Measurements from ENCODE around the gene ATP6V0A1. TPM values are rescaled to one million over a fixed set of nuclear protein-coding genes. Genes with fewer than 3 reads are reported as not detected.
A peak's percentile ranks its signal among the peaks of the same experiment; 100 is the strongest.
"Not testable (repeated sequence)": the region's sequence is repeated elsewhere in the genome, so short reads cannot be mapped to it uniquely, and the experiment has no call there.

ATP6V0A1 gene
- total RNA-seq, 1 donor from 2014 or later, result 16.9 TPM

DNA sequence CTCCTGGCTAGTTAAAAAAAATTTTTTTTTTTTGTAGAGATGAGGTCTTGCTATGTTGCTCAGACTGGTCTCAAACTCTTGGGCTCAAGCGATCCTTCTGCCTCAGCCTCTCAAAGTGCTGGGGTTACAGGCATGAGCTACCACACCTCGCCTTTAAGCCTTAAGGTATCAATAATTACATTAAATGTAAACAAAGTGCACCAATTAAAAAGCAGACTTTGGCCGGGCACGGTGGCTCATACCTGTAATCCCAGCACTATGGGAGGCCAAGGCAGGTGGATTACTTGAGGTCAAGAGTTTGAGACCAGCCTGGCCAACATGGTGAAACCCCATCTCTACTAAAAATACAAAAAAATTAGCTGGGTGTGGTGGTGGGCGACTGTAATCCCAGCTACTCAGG lies 7.4 kb upstream of the ATP6V0A1 start:
- H3K4me1 Mint-ChIP-seq; intact Hi-C loops (cut with micrococcal nuclease); DNase-seq; H3K4me3 Mint-ChIP-seq; H3K36me3 Mint-ChIP-seq (ENCODE audit: low read depth); H3K9me3 Mint-ChIP-seq; H3K27ac Mint-ChIP-seq: not testable (repeated sequence)
- peaks cover 28% of the 10 kb centered on the region for H3K27me3 Mint-ChIP-seq

DNA sequence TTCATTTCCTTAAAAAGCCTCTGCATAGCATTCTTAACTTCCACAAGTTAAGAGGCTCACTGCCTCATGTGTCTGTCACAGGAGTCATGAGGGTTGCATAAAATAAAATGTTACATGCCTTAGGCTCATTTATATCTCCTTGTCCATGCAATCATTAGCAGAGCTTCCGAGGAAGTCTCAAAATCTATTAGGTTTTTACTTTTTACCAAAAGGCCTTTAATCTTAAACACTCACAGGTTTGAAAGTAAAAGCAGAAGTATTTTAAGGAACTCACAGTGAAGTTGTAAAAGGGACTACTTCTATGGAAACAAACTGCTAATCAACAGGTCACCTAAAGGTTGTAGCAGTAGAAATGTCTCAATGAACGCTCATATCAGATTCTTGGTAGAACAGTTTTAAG lies 5.2 kb upstream of the ATP6V0A1 start:
- Mint-ChIP-seq H3K27ac (no peak overlapping the region), H3K9me3 (no peaks in the 10 kb centered on the region)
- intact Hi-C loops (cut with micrococcal nuclease), result no loop called here

DNA sequence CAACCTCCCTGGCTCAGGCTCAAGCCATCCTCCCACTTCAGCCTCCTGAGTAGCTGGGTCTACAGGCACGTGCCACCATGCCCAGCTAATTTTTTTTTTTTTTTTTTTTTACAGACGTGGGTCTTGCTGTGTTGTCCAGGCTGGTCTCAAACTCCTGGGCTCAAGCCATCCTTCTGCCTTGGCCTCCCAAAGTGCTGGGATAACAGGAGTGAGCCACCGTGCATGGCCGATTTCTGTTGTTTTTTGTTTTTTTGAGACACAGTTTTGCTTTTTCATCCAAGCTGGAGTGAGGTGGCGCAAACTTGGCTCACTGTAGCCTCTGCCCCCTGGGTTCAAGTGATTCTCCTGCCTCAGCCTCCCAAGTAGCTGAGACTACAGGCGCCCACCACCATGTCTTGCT lies 3.7 kb upstream of the ATP6V0A1 start:
- not testable (repeated sequence) for H3K9me3 Mint-ChIP-seq

More for the DNA sequence above, 5.2 kb upstream of the ATP6V0A1 start:
- Mint-ChIP-seq H3K27me3 (peaks cover 33% of the 10 kb centered on the region), H3K4me3 (no peak overlapping the region), H3K36me3 (ENCODE audit: low read depth) (no peaks in the 10 kb centered on the region), H3K4me1 (peaks cover 16% of the 10 kb centered on the region)
- no peak for DNase-seq

DNA sequence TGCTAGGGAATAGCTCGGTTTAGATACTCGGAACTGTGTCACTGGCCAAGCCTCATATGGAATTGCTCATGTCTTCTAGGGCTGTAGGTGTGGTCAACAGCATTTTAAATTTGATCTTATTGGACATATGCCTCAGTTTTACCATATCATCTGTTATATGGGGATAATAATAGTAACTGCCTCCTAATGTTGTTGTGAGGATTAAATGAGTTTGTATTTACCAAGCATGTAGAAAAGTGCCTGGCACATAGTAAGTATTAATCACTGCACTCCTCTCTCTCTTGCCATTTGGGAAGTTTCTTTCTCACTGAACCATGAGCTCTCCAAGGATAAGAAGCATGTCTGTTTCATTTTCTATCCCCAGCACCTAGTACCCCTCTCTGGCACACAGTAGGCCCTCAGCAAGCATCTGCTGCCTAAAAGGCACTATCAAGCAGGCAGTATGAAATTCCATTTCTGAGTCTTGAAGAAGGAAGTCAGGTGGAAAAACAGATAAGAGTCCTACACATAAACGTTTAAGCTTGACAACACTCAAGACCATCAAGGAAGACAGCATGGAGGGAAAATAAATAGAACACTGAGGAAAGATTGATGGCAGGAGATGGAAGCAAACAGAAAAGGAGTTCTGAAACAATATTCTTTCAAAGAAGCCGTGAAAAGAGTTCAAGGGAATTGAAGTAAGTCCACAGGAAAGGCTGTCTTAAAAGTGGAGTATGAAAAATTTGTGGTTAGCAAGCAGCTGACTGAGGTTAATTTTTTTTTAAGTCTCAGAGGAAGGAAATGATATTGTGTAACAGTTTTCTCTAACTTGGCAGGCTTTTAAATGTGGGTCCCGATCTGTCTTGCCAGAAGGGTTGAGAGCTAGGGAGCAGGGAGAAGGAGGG lies 2.2 kb upstream of the ATP6V0A1 start:
- no peaks in the 10 kb centered on the region for H3K9me3 Mint-ChIP-seq
- peak; percentile 79 for DNase-seq

More for the DNA sequence above, 3.7 kb upstream of the ATP6V0A1 start:
- intact Hi-C loops (cut with micrococcal nuclease), result loop anchor here (5.0 kb wide), 2 partner anchors 33 to 113 kb away; partner anchors contain the start of gene CAVIN1
- not testable (repeated sequence) for H3K27ac Mint-ChIP-seq; DNase-seq; H3K4me3 Mint-ChIP-seq; H3K36me3 Mint-ChIP-seq (ENCODE audit: low read depth)
- Mint-ChIP-seq H3K27me3 (peaks cover 31% of the 10 kb centered on the region), H3K4me1 (peaks cover 29% of the 10 kb centered on the region)

DNA sequence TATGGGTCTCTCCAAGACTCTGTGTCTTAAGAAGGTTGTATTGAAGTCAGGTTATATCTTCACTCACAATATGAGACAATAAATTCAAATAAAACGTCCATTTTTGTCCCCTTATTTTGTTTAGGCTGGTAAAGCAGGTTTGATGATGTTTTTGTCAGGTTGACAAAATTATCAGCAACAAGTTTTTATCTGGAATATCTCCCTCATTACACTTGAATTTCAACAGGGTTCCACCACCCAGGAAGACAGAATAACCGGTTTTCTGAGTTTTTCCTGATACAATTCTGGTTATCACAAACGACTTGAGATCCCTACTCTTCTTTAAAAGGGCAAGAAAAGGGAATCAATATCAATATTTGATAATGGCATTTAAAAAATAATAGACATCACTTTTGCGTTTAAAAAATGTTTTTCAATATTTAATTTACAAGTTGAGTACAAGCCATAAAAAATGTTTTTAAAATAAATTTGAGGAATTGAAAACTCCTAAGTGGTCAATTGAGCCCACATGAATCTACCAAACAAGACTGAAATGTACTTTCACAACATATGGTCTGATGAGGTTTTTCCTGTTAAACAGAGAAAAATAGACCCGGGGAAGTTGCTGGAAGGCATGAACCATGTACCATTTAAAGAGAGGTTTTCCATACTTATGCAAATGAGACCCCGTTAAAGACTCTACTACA lies 1.4 kb upstream of the ATP6V0A1 start:
- peaks cover 36% of the 10 kb centered on the region for H3K4me1 Mint-ChIP-seq
- H3K27ac Mint-ChIP-seq, result peak overlapping the region; percentile 83
- DNase-seq, result no peak
- H3K9me3 Mint-ChIP-seq, result no peaks in the 10 kb centered on the region
- intact Hi-C loops (cut with micrococcal nuclease), result loop anchor here (2.0 to 5.0 kb wide), 3 partner anchors 28 to 115 kb away; partner anchors contain the start of gene CAVIN1
- H3K27me3 Mint-ChIP-seq, result peaks cover 31% of the 10 kb centered on the region
- H3K36me3 Mint-ChIP-seq (ENCODE audit: low read depth), result peaks cover 4% of the 10 kb centered on the region
- H3K4me3 Mint-ChIP-seq, result peak overlapping the region; percentile 75

More for the DNA sequence above, 2.2 kb upstream of the ATP6V0A1 start:
- Mint-ChIP-seq H3K27me3 (peaks cover 31% of the 10 kb centered on the region), H3K4me3 (peak overlapping the region; percentile 56), H3K36me3 (ENCODE audit: low read depth) (peaks cover 2% of the 10 kb centered on the region), H3K4me1 (peaks cover 36% of the 10 kb centered on the region), H3K27ac (peak overlapping the region; percentile 14)
- intact Hi-C loops (cut with micrococcal nuclease), result loop anchor here (2.0 to 5.0 kb wide), 3 partner anchors 28 to 114 kb away; partner anchors contain the start of gene CAVIN1

DNA sequence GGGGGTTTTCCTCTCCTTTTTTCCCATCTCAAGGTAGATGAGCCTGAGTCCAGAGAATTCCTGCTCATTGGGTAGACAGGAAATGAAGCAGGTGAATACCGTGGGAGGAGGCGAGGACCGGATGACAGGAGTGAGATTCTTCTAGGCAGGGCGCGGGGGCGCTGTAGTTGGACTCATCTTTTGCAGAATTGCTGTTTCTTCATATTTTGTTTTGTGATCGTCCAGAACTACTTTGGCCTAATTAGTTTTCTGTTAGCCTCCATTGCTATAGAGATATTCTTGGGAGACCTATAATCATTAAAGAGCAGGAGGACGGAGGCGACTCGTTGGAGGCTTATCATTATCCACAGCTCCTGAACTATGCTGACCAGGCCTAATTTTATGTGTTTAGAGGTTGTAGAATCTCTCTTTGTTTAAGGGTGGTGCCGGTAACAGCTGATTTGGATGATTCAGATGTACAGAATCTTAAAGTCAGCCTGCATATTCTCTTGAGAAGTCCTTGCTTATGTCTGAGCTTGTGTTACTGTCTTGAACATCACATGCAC lies 650 bp downstream of the ATP6V0A1 start:
- peak; percentile 74 for DNase-seq
- Mint-ChIP-seq H3K36me3 (ENCODE audit: low read depth) (peaks cover 8% of the 10 kb centered on the region), H3K27ac (peak overlapping the region; percentile 86), H3K4me1 (peaks cover 36% of the 10 kb centered on the region), H3K27me3 (peaks cover 13% of the 10 kb centered on the region), H3K4me3 (peak overlapping the region; percentile 89), H3K9me3 (no peaks in the 10 kb centered on the region)
- intact Hi-C loops (cut with micrococcal nuclease), result loop anchor here (5.0 kb wide), 2 partner anchors 37 to 117 kb away; partner anchors contain the start of gene CAVIN1

DNA sequence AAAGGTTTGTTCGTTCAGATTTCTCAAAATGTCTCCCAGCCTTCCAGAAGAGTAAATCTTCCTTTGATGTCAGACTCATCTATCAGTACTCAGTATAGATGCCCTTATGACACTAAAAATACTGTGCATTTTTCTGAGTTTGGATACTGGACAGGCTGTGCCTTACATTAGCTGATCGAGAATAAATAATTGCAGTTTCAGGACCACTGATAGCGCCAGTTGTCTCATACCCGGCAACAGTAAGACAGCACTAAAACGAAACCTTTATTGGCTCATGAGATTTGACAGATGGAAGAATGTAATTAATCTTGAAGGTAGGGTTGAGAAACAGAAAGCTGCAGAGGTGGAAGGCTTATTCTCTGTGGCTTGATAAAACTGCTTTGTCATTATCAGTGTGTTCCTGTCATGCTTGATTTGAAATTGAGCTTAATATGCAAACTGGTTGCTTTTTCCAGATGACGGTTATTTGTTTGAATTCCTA lies 1.2 kb downstream of the ATP6V0A1 start:
- peak overlapping the region; percentile 89 for H3K4me3 Mint-ChIP-seq
- H3K27ac Mint-ChIP-seq, result peak overlapping the region; percentile 26
- peaks cover 11% of the 10 kb centered on the region for H3K27me3 Mint-ChIP-seq

DNA sequence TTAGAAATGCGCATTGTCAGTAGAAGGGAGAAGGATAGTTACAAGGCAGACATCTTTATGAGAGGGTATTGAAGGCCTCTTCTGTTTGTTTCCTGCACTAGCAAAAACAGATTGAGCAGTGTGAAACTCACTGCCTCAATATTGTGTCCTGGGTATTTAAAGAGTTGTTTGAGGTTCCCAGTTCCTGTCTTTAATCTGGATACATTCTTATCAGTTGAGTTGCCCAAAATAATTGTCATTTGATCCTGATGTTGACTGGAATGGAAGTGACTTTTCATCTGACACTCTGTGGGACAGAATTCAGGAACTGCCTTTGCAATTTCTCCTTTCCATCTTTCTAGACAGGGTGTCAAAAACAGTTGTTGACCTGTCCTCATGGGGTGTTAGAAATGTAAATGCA lies 1.7 kb downstream of the ATP6V0A1 start:
- H3K27me3 Mint-ChIP-seq, result peaks cover 7% of the 10 kb centered on the region
- DNase-seq, result no peak
- intact Hi-C loops (cut with micrococcal nuclease), result no loop called here
- H3K9me3 Mint-ChIP-seq, result no peaks in the 10 kb centered on the region
- H3K4me1 Mint-ChIP-seq, result peaks cover 36% of the 10 kb centered on the region
- H3K27ac Mint-ChIP-seq, result no peak overlapping the region
- H3K4me3 Mint-ChIP-seq, result peak overlapping the region; percentile 89
- peaks cover 8% of the 10 kb centered on the region for H3K36me3 Mint-ChIP-seq (ENCODE audit: low read depth)

More for the DNA sequence above, 1.2 kb downstream of the ATP6V0A1 start:
- intact Hi-C loops (cut with micrococcal nuclease), result loop anchor here (5.0 kb wide), 2 partner anchors 38 to 118 kb away; partner anchors contain the start of gene CAVIN1
- Mint-ChIP-seq H3K4me1 (peaks cover 36% of the 10 kb centered on the region), H3K36me3 (ENCODE audit: low read depth) (peaks cover 8% of the 10 kb centered on the region), H3K9me3 (no peaks in the 10 kb centered on the region)
- peak; percentile 78 for DNase-seq

DNA sequence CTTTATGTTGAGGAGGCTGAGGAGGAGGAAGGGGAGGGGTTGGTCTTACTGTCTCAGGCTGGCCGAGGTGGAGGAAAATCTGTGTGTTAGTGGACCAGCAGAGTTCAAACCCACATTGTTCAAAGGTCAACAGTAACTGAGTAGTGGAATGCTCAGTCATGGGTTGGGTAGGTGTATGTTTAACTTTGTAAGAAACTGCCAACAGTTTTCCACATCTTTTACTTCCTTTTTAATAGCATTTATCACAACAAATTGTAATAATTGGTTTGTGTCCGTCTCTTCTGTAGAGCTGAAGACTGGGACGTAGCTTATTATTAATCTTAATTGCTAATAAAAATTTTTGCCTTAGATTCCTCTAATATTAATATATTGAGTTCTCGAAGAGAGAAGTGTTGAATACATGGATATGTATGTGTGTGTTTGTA lies 5.3 kb downstream of the ATP6V0A1 start:
- H3K9me3 Mint-ChIP-seq, result no peaks in the 10 kb centered on the region
- peaks cover 17% of the 10 kb centered on the region for H3K36me3 Mint-ChIP-seq (ENCODE audit: low read depth)
- no peaks in the 10 kb centered on the region for H3K27me3 Mint-ChIP-seq
- no peak overlapping the region for H3K4me3 Mint-ChIP-seq
- no peak for DNase-seq
- H3K4me1 Mint-ChIP-seq, result peaks cover 17% of the 10 kb centered on the region
- intact Hi-C loops (cut with micrococcal nuclease), result no loop called here
- H3K27ac Mint-ChIP-seq, result no peak overlapping the region

DNA sequence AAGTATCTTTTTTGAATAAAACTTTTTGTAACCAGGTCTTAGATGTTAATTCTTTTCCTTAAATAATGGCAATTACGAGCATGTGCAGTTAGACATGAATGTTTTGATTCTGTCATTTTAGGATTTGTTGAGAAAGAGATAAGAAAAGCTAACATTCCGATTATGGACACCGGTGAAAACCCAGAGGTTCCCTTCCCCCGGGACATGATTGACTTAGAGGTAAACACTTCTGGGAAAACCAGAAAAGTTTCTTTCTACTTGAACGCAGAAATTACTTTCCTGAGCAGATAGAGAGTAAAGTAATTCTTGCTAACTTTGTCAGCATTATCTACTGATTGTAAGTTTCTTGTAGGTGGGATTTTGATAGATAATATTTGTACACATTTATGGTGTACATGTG lies 9.2 kb downstream of the ATP6V0A1 start:
- H3K9me3 Mint-ChIP-seq, result no peaks in the 10 kb centered on the region
- intact Hi-C loops (cut with micrococcal nuclease), result no loop called here
- no peaks in the 10 kb centered on the region for H3K27me3 Mint-ChIP-seq
- no peak overlapping the region for H3K4me3 Mint-ChIP-seq
- DNase-seq, result no peak
- no peak overlapping the region for H3K27ac Mint-ChIP-seq
- H3K4me1 Mint-ChIP-seq, result no peaks in the 10 kb centered on the region
- H3K36me3 Mint-ChIP-seq (ENCODE audit: low read depth), result peaks cover 22% of the 10 kb centered on the region

DNA sequence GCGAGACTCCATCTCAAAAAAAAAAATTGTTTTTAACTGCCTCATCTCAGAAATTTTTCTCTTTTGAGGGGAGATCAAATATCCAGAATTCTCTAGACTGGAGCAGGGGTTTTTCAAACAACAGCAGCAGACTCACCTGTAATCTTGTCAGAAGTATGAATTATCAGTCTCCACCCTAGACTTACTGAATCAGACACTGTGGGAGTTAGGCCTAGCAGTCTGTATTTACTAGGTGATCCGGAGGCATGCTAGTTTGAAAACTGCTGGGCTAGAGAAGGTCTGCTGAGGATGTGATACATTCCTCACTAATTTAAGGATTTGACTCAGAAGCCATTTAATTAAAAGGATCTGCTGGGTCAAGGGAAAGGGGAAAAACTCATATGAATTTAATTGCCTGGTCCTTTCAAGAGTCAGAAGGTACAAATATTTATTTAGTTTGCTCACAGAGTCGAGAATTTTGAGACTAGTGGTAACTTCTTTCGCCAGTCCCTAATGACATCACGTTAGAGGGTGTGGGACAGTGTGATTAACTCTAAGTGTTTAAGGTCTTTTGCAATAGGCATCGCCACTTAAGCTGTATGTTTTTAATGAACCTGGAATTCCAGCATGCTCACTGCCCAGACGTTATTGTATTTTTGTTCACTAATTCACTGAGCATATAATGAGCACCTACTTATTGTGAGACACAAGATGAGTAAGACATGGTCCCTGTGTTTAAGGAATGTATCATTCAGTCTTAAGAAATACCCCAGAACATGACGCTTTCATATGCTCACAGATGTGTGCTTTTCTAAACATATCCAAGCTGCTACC lies 14.2 kb downstream of the ATP6V0A1 start:
- H3K4me1 Mint-ChIP-seq, result peaks cover 7% of the 10 kb centered on the region
- H3K4me3 Mint-ChIP-seq, result no peak overlapping the region
- no peaks in the 10 kb centered on the region for H3K9me3 Mint-ChIP-seq
- no peak for DNase-seq
- H3K36me3 Mint-ChIP-seq (ENCODE audit: low read depth), result peaks cover 36% of the 10 kb centered on the region
- no peak overlapping the region for H3K27ac Mint-ChIP-seq
- H3K27me3 Mint-ChIP-seq, result no peaks in the 10 kb centered on the region
- intact Hi-C loops (cut with micrococcal nuclease), result no loop called here

DNA sequence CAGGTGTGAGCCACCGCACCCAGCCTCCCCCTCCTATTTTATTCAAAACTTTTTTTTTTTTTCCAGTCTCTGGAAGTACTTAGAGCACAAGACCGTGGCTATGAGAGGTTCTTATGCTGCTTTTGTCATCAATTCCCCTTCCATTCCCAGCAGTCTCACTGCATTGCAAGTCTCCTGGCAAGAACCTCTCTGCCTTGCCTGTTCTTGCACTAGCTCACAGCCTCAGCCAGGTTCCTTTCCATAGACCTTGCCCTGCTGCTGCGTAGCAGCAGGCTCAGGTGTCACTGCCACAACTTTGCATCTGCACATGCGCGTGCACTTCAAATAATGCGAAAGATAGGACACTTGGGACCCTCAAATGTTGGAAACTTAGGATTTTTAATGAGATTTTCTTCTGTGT lies 15.6 kb downstream of the ATP6V0A1 start:
- H3K4me1 Mint-ChIP-seq, result peaks cover 7% of the 10 kb centered on the region
- intact Hi-C loops (cut with micrococcal nuclease), result no loop called here
- H3K36me3 Mint-ChIP-seq (ENCODE audit: low read depth), result peaks cover 47% of the 10 kb centered on the region
- no peak overlapping the region for H3K27ac Mint-ChIP-seq
- H3K4me3 Mint-ChIP-seq, result no peak overlapping the region
- no peaks in the 10 kb centered on the region for H3K27me3 Mint-ChIP-seq
- H3K9me3 Mint-ChIP-seq, result no peaks in the 10 kb centered on the region
- no peak for DNase-seq

DNA sequence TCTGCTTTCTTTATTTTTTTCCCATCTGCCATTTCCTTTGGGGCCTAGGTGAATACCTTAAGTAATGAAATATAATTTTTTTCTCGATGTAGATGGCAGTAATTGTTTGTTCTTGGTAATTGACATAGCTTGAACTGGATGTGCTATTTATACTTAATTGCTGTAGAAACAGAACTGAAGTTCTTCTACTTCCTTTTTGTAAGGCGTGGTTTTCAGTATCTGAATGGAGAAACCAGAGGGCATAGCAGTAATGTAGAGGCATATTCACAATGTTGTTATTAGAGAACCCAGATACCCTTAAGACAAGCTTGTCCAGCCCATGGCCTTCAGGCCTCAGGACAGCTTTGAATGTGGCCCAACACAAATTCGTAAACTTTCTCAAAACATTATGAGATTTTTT lies 16.4 kb downstream of the ATP6V0A1 start:
- no peak for DNase-seq
- Mint-ChIP-seq H3K4me3 (no peak overlapping the region), H3K36me3 (ENCODE audit: low read depth) (peaks cover 51% of the 10 kb centered on the region), H3K27me3 (peaks cover 2% of the 10 kb centered on the region), H3K9me3 (no peaks in the 10 kb centered on the region), H3K4me1 (peaks cover 7% of the 10 kb centered on the region), H3K27ac (no peak overlapping the region)
- intact Hi-C loops (cut with micrococcal nuclease), result no loop called here
